ENCODE data around the gene GBF1. TPM values are rescaled to one million over a fixed set of nuclear protein-coding genes. Genes with fewer than 3 reads are reported as not detected.
A peak's percentile ranks its signal among the peaks of the same experiment; 100 is the strongest.

GBF1 gene
- total and polyA plus RNA-seq, 10 of the 15 experiments (the other 5 are each of a cell fraction or from before 2014, with no cell fraction given): 0.82 to 42.0 (median 21.8) TPM

- TF ChIP-seq E4F1 (IDR thresholded peaks at IDR 0.05; ENCODE audit: borderline replicate concordance, partially characterized antibody) (no peak), CBX5 (IDR thresholded peaks at IDR 0.05; ENCODE audit: low read depth) (no peak), EZH2 (IDR thresholded peaks at IDR 0.05; ENCODE audit: borderline replicate concordance, control insufficient read depth, low read depth, low read length) (no peak), SREBF1 (IDR thresholded peaks at IDR 0.05; ENCODE audit: low read length) (no peak), HDAC2 (IDR thresholded peaks at IDR 0.05) (no peak), NR2F1 (conservative IDR thresholded peaks at IDR 0.05) (peak; percentile 61; the same call in 1 of the 2 replicates), MAX (IDR thresholded peaks at IDR 0.05; ENCODE audit: low read depth, low read length) (no peak), ZNF384 (IDR thresholded peaks at IDR 0.05; ENCODE audit: borderline replicate concordance, low read depth, low read length) (no peak)
Observed at GRCh38 chr10:102245932-102246251, 560 bp downstream of the GBF1 start (continued).

GRCh38 chr10:102246261-102246660 is 929 bp downstream of the GBF1 start:
- 0 out of 3 replicates have a peak, but pooled peaks have one; percentile 6 for ATAC-seq
- Histone ChIP-seq H3K4me2 (ENCODE audit: control insufficient read depth, insufficient read depth) (peak overlapping the region; percentile 92), H3K9ac (ENCODE audit: control insufficient read depth, insufficient read depth, low read length) (peak overlapping the region; percentile 90), H4K20me1 (ENCODE audit: control insufficient read depth, insufficient read depth) (no peaks in the 10 kb centered on the region), H2AFZ (ENCODE audit: control insufficient read depth, low read depth, low read length) (no peak overlapping the region), H3K36me3 (ENCODE audit: control insufficient read depth in 2 of 2, insufficient read depth in 2 of 2, low read length in 1 of 2) (0 out of 4 replicates have a peak, but pooled peaks cover 0 to 2% of the 10 kb centered on the region in 2 experiments), H3K27me3 (replicated peaks in 1 of 2; ENCODE audit: control insufficient read depth in 2 of 2, insufficient read depth in 2 of 2, low read length in 1 of 2) (no peaks in the 10 kb centered on the region), H3K27ac (ENCODE audit: control insufficient read depth, insufficient read depth) (0 out of 2 replicates have a peak overlapping the region, but pooled peaks have one; percentile 88), H3K4me3 (peak overlapping the region; percentile 86), H3K9me3 (replicated peaks; ENCODE audit: control insufficient read depth, insufficient read depth, low read length) (no peaks in the 10 kb centered on the region), H3K79me2 (ENCODE audit: control insufficient read depth, insufficient read depth, low read length) (peaks cover 54% of the 10 kb centered on the region), H3K4me1 (ENCODE audit: control insufficient read depth, insufficient read depth, low read length) (peaks cover 4% of the 10 kb centered on the region; the same call in 1 of the 2 replicates)
- DNase-seq (ENCODE audit: low read depth, low spot score): no peak
- ChIA-PET SMC1A (ENCODE audit: uncharacterized antibody, unreplicated experiment) (interaction anchor here (1.0 to 2.3 kb wide), 4 partner anchors 14 to 109 kb away, joined by 3 to 7 read pairs (median 4); no protein-coding TSS in a partner anchor), RAD21 (ENCODE audit: unreplicated experiment) (interaction anchor here (0.6 to 2.5 kb wide), 3 partner anchors 16 to 105 kb away, joined by 3 to 15 read pairs (median 14); no protein-coding TSS in a partner anchor), CTCF (interaction anchor here (3.2 to 5.1 kb wide), 3 partner anchors 14 to 105 kb away, joined by 19 to 45 read pairs (median 22); no protein-coding TSS in a partner anchor), POLR2A (interaction anchor here (0.5 to 1.2 kb wide), 4 partner anchors 41 to 149 kb away, joined by 3 to 5 read pairs (median 4); partner anchors contain the start of gene NFKB2)
- WGBS (ENCODE audit: insufficient coverage, insufficient replicate concordance, low lambda C conversion rate, missing lambda C conversion rate): 1% methylated on average over 3 of the region's 3 CpGs
- FAIRE-seq: no peak
- intact Hi-C loops (cut with micrococcal nuclease; ENCODE audit: unreplicated experiment): no loop called here
- BruUV-seq (replicated peaks): TSS peak; percentile 70
- in situ Hi-C loops (cut with MboI): no loop called here
- TF ChIP-seq MTA3 (IDR thresholded peaks at IDR 0.05; ENCODE audit: borderline replicate concordance, low read length) (no peak), PKNOX1 (IDR thresholded peaks at IDR 0.05) (peak; percentile 96), NBN (IDR thresholded peaks at IDR 0.05) (no peak), CREM (IDR thresholded peaks at IDR 0.05; ENCODE audit: low read depth) (no peak), POLR2A (IDR thresholded peaks at IDR 0.05; ENCODE audit: low read depth, low read length) (no peak), TBL1XR1 (IDR thresholded peaks at IDR 0.05; ENCODE audit: low read depth, low read length) (no peak), TAF1 (IDR thresholded peaks at IDR 0.05; ENCODE audit: borderline replicate concordance, low read depth, low read length) (no peak), RELB (IDR thresholded peaks at IDR 0.05; ENCODE audit: low read depth) (no peak), CBX5 (IDR thresholded peaks at IDR 0.05; ENCODE audit: low read depth) (no peak), BHLHE40 (IDR thresholded peaks at IDR 0.05; ENCODE audit: borderline replicate concordance in 1 of 2, low read depth in 2 of 2, low read length in 1 of 2) (no peak), RUNX3 (IDR thresholded peaks at IDR 0.05; ENCODE audit: low read length) (no peak), NFYA (IDR thresholded peaks at IDR 0.05; ENCODE audit: borderline replicate concordance, low read depth, low read length) (no peak)

Data from GM12878 (cell line).